Measurements from ENCODE around the gene ALG6.

Gene ALG6

GRCh38 chr1:63367215-63368103, at the start of gene ALG6:
Gene ALG6, plus strand, starts transcription at chr1:63367627. Its CDS starts 3,351 bp downstream, at chr1:63370978.
- peak; percentile 81 for DNase-seq (ENCODE audit: low read depth)

GRCh38 chr1:63317817-63318152, 49.6 kb upstream of the ALG6 start:
- DNase-seq (ENCODE audit: low read depth), result no peak

GRCh38 chr1:63318201-63318979, 49.0 kb upstream of the ALG6 start:
- no peak for DNase-seq (ENCODE audit: low read depth)

GRCh38 chr1:63319046-63320021, 48.1 kb upstream of the ALG6 start:
- no peak for DNase-seq (ENCODE audit: low read depth)

- DNase-seq (ENCODE audit: low read depth), result no peak
These were observed 47.3 kb upstream of the ALG6 start for GRCh38 chr1:63320022-63320721.

- no peak for DNase-seq (ENCODE audit: low read depth)
These were observed 46.2 kb upstream of the ALG6 start for GRCh38 chr1:63321066-63321784.

- no peak for DNase-seq (ENCODE audit: low read depth)
These were observed 45.7 kb upstream of the ALG6 start for GRCh38 chr1:63321785-63322113.

- DNase-seq (ENCODE audit: low read depth), result peak; percentile 11
These were observed 45.1 kb upstream of the ALG6 start, which contains the start of gene FOXD3 for GRCh38 chr1:63322114-63322943. Gene FOXD3, plus strand, starts transcription at chr1:63322567. Its CDS starts 492 bp downstream, at chr1:63323059.

GRCh38 chr1:63322944-63323864, 44.2 kb upstream of the ALG6 start:
- no peak for DNase-seq (ENCODE audit: low read depth)

- no peak for DNase-seq (ENCODE audit: low read depth)
These were observed 43.3 kb upstream of the ALG6 start for GRCh38 chr1:63323865-63324778.

GRCh38 chr1:63324779-63325119, 42.7 kb upstream of the ALG6 start:
- DNase-seq (ENCODE audit: low read depth), result no peak

GRCh38 chr1:63325279-63325985, 42.0 kb upstream of the ALG6 start:
- DNase-seq (ENCODE audit: low read depth), result no peak

- DNase-seq (ENCODE audit: low read depth), result no peak
These were observed 41.3 kb upstream of the ALG6 start for GRCh38 chr1:63326106-63326472.

GRCh38 chr1:63326473-63327380, 40.7 kb upstream of the ALG6 start:
- DNase-seq (ENCODE audit: low read depth), result no peak

GRCh38 chr1:63327417-63328054, 39.9 kb upstream of the ALG6 start:
- DNase-seq (ENCODE audit: low read depth), result peak; percentile 43

- no peak for DNase-seq (ENCODE audit: low read depth)
These were observed 39.3 kb upstream of the ALG6 start for GRCh38 chr1:63328122-63328521.

All from amniotic epithelial cell (primary cell).